HAP-1 (cell line): ENCODE data around the gene AHSA1.

Experiments
- DNase-seq, 2 experiments: peaks; one replicate each; pipeline ENCODE4 v3.0.0-alpha.2; 2016 to 2020; ENCODE audit warnings: low spot score in 2 of 2
- H3K27me3 ChIP-seq: fragments of 250-450 bp; sonication (Bioruptor Pico); 2 replicates; pipeline ENCODE4 v1.5.1; 2020; ENCODE audit warnings: low read depth, mild to moderate bottlenecking, moderate library complexity
- H3K36me3 ChIP-seq: fragments of 250-450 bp; sonication (Bioruptor Pico); replicated peaks from 2 replicates; pipeline ENCODE4 v1.5.1; 2020; ENCODE audit warnings: mild to moderate bottlenecking
- H3K4me1 ChIP-seq: fragments of 250-450 bp; sonication (Bioruptor Pico); 2 replicates; pipeline ENCODE4 v1.5.1; 2020; ENCODE audit warnings: mild to moderate bottlenecking
- H3K4me3 ChIP-seq: fragments of 250-450 bp; sonication (Bioruptor Pico); 2 replicates; pipeline ENCODE4 v1.5.1; 2020; ENCODE audit warnings: mild to moderate bottlenecking, moderate library complexity
- H3K9me3 ChIP-seq: fragments of 250-450 bp; sonication (Bioruptor Pico); 2 replicates; pipeline ENCODE4 v1.5.1; 2020; ENCODE audit warnings: mild to moderate bottlenecking, moderate library complexity
- in situ Hi-C: fragments of 300-500 bp; cut with MboI; formaldehyde crosslinking; loops from 3 replicates; pipeline ENCODE4 v1.14.3; 2020; ENCODE audit warnings: low sequenced_read_pairs, inconsistent platforms, mixed read lengths

The AHSA1 gene

DNA sequence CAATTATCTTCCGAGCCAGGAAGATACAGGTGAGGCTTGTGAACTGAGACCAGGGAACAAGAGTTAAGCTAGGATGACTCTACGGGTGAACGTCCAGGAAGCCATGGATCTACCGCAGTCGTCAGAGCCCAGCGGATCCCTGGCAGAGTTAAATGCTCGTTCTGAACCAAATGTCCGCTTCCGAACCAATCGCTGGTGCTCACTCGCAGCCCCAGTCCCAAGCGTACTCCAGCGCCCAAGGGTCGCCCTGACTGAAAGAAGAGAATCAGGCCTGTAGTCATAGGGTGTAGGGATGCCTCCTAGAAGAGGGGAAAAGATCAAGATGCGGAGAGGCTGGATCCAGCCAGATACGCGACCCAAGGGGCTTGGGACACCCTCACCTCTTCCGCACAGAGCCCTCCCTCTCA lies 775 bp upstream of the AHSA1 start:
- Histone ChIP-seq H3K27me3 (no peaks in the 10 kb centered on the region), H3K36me3 (peaks cover 28% of the 10 kb centered on the region), H3K4me1 (peaks cover 5% of the 10 kb centered on the region), H3K9me3 (no peaks in the 10 kb centered on the region), H3K4me3 (peak overlapping the region; percentile 70)
- in situ Hi-C loops, result no loop called here
- DNase-seq, result no peak

DNA sequence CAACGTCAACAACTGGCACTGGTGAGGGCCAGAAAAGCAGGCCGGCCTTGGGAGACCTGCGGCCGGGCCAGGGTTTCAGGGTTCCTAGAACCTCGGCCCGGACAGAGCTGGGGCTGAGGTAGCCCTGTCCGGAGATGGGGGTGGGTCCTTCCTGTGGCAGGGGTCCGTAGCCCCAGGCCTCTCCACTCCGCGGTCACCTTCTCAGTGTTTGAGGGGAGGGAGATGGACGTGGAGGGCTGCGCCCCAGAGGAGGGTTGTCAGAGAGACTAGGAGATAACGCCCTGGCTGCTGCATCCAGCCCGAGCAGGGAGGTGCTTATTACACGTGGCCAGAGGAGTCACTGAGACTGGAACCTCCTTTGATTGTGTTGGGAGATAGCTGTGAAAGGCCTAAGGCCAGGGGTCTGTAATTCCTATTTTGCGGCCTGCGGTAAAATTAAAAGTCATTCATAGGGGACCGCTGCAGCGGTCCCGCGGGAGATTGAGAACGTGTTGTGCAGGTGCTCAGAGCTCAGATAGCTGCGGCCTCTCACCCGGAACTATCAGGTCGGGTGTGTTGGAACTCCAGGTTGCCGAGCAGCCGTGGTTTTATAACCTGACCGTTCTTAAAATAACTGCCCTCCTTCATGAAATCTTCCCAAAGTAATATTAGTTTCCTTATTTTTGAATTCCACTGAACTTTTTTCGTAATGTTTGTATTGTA lies 507 bp downstream of the AHSA1 start:
- H3K36me3 ChIP-seq, result peaks cover 39% of the 10 kb centered on the region
- H3K4me1 ChIP-seq, result peaks cover 5% of the 10 kb centered on the region
- in situ Hi-C loops, result no loop called here
- H3K9me3 ChIP-seq, result no peaks in the 10 kb centered on the region
- peak; percentile 28 to 57 for DNase-seq
- H3K4me3 ChIP-seq, result peak overlapping the region; percentile 70
- no peaks in the 10 kb centered on the region for H3K27me3 ChIP-seq

DNA sequence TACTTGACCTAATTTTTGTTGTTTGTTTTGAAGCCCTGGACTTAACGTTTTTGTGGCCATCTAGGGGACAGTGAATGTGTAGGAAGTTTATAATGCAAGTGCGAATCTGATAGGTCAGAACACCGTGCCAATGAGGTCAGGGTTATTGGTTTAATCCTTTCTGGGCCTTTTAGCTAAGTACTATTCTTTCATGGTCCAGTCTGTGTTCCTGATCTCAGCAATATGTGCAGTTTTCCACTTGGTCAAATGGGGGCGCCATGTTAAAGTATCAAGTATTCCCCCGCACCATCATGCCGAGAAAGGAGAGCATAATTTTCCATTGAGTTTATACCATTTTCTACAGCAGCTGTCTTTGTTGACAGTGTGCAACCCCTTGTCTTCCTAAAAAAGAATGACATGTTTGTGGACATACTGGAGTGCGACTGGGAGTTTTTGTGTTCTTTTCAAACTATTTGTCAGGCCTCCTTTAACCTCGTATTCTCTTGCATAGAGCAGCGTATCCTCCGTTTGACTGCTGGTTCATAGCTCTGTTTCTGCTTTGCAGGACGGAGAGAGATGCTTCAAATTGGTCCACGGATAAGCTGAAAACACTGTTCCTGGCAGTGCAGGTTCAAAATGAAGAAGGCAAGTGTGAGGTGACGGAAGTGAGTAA lies 1.3 kb downstream of the AHSA1 start:
- DNase-seq, result peak; percentile 73 to 87

DNA sequence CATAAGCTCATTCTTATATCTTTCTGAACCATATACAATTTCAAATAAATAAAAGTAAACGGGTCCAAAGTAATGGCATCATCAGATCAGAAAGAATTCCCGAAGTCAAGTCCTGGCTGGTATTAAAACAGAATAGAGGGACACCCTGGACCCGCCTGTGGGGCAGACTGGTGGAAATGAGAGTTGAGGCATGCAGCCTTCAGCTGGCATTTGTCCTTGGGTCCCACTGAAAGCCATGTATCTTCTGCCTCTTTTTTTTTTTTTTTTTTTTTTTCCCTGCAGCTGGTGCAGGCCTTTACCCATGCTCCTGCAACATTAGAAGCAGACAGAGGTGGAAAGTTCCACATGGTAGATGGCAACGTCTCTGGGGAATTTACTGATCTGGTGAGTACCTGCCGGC lies 9.9 kb downstream of the AHSA1 start:
- no peak overlapping the region for H3K4me3 ChIP-seq
- H3K36me3 ChIP-seq, result peaks cover 63% of the 10 kb centered on the region
- H3K27me3 ChIP-seq, result no peaks in the 10 kb centered on the region
- H3K4me1 ChIP-seq, result peaks cover 3% of the 10 kb centered on the region; the same call in 1 of the 2 replicates
- in situ Hi-C loops, result no loop called here
- no peaks in the 10 kb centered on the region for H3K9me3 ChIP-seq
- DNase-seq, result no peak

More for the DNA sequence above, 1.3 kb downstream of the AHSA1 start:
- H3K4me1 ChIP-seq, result peaks cover 5% of the 10 kb centered on the region
- in situ Hi-C loops, result no loop called here
- H3K36me3 ChIP-seq, result peaks cover 47% of the 10 kb centered on the region
- H3K4me3 ChIP-seq, result peak overlapping the region; percentile 70
- H3K27me3 ChIP-seq, result no peaks in the 10 kb centered on the region
- no peaks in the 10 kb centered on the region for H3K9me3 ChIP-seq

DNA sequence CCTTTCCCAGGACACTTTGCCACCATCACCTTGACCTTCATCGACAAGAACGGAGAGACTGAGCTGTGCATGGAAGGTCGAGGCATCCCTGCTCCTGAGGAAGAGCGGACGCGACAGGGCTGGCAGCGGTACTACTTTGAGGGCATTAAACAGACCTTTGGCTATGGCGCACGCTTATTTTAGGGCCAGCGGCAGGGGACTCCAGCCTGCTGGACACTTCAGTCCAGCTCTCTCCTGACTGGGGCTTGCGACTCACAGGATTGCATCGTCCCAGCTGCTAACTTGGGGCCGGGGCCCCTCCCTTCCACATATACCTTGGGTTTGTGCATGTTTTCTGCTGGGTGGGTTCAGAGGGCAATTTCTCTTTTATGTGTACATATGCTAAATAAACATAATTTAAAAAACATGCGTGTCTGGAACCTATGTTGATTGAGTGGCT lies 11.2 kb downstream of the AHSA1 start:
- in situ Hi-C loops, result no loop called here
- no peaks in the 10 kb centered on the region for H3K9me3 ChIP-seq
- no peaks in the 10 kb centered on the region for H3K27me3 ChIP-seq
- DNase-seq, result no peak
- H3K4me3 ChIP-seq, result no peak overlapping the region
- H3K36me3 ChIP-seq, result peaks cover 52% of the 10 kb centered on the region
- peaks cover 3% of the 10 kb centered on the region; the same call in 1 of the 2 replicates for H3K4me1 ChIP-seq

DNA sequence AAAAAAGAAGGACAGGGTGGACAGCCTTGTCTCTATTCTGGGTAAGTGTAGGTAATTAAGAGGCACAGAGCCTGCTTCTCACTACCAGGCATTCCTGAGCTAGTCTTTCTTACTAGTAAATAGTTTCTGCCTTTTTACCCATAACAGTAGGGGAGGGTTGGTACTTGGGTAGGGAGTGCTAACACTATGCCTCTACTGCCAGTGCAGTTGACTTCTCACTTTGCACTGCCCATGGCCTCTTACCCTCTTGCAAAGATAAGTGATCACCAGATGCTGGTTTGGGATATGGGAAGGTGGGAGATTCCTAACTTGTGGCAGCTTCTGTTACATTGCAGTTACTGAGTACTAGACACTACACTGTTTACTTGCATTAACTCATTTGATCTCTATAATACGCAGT lies 11.6 kb downstream of the AHSA1 start:
- no peak for DNase-seq
- Histone ChIP-seq H3K4me1 (peaks cover 3% of the 10 kb centered on the region; the same call in 1 of the 2 replicates), H3K27me3 (no peaks in the 10 kb centered on the region), H3K4me3 (no peak overlapping the region), H3K9me3 (no peaks in the 10 kb centered on the region), H3K36me3 (peaks cover 48% of the 10 kb centered on the region)
- in situ Hi-C loops, result no loop called here

DNA sequence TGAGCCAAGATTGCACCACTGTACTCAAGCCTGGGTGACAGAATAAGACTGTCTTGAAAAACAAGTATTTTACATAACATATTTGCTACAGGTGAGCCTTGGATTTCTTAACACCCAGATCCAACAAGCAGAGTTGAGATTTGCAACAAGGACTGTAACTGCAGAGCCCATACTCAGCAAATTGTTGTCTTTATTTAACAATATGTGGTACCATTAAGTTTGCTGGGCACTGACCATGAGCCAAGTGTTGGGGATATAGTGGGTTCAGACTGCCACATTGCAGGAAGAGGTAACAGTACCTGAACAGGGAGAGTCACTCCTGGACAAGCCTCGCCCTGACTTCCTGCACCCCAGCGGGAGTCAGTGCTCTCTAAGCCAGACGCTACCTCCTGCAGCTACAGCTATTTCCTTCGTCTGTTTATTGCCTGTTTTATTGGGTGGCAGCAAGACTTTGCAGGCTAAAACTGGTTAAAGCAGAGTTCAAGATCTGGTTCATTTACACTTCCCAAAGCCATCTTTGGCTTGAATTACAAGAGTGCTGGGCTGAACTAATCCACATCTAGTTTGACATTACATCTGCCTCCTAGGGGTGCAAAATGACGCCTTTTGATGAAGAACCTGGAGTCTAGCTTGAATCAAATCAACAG lies 12.5 kb downstream of the AHSA1 start:
- Histone ChIP-seq H3K36me3 (peaks cover 40% of the 10 kb centered on the region), H3K4me1 (peaks cover 3% of the 10 kb centered on the region; the same call in 1 of the 2 replicates), H3K27me3 (no peaks in the 10 kb centered on the region), H3K9me3 (no peaks in the 10 kb centered on the region), H3K4me3 (no peak overlapping the region)
- no peak for DNase-seq
- in situ Hi-C loops, result no loop called here

DNA sequence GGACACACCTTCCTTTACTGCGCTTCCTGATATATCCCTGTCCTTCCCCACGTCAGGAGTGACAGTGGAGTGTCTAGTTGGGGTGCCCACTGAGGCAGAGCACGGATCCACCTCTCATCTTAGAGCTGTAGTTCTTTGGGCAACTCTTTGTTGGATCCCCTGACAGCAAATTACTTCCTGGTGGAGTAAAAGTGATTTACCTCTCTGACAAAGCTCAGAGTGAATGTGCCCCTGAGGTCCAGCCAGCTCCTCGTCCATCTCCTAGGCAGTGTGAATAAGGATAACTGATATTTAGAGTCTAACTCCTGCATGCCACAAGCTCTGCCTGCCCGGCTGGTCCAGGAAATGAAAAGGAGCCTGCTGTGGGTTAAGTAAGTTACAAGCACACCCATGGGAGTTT lies 16.0 kb downstream of the AHSA1 start:
- Histone ChIP-seq H3K4me1 (peaks cover 3% of the 10 kb centered on the region; the same call in 1 of the 2 replicates), H3K36me3 (peaks cover 11% of the 10 kb centered on the region), H3K9me3 (no peaks in the 10 kb centered on the region), H3K4me3 (no peak overlapping the region), H3K27me3 (no peaks in the 10 kb centered on the region)
- DNase-seq, result no peak
- in situ Hi-C loops, result no loop called here

DNA sequence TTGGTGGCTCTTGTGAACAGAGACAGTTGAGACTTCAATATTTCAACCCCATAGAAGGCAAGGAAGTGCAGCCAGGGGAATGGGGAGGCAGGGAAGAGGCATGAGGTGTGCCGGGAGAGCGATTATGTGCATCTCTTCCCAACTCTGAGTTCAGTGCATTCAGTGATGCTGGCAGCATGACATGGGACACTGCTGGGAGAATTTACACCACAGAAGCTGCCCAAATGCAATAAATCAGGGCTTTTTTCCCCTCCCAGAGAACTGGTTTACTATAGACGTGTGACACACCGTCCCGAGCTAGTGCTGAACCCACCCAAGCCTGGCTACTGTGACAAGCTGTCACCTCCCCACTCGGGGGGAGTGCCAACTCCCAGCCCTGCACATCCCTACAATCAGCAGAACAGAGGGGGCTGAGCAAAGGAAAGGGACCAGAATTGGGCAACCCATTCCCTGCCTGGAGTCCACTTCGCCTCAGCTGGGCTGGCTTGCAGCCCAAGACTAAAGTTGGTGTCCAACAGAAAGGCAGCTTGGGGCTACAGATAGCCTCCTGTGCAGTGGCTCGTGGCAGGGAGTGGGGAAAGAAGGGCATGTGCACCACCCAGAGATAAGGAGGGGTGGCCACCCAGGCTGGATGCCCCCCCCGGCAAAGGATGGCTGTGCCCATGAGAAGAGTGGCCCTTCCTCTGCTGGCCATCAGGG lies 16.7 kb downstream of the AHSA1 start:
- in situ Hi-C loops, result no loop called here
- DNase-seq, result no peak
- Histone ChIP-seq H3K4me3 (no peak overlapping the region), H3K36me3 (peaks cover 3% of the 10 kb centered on the region), H3K9me3 (no peaks in the 10 kb centered on the region), H3K27me3 (no peaks in the 10 kb centered on the region), H3K4me1 (peaks cover 3% of the 10 kb centered on the region; the same call in 1 of the 2 replicates)

DNA sequence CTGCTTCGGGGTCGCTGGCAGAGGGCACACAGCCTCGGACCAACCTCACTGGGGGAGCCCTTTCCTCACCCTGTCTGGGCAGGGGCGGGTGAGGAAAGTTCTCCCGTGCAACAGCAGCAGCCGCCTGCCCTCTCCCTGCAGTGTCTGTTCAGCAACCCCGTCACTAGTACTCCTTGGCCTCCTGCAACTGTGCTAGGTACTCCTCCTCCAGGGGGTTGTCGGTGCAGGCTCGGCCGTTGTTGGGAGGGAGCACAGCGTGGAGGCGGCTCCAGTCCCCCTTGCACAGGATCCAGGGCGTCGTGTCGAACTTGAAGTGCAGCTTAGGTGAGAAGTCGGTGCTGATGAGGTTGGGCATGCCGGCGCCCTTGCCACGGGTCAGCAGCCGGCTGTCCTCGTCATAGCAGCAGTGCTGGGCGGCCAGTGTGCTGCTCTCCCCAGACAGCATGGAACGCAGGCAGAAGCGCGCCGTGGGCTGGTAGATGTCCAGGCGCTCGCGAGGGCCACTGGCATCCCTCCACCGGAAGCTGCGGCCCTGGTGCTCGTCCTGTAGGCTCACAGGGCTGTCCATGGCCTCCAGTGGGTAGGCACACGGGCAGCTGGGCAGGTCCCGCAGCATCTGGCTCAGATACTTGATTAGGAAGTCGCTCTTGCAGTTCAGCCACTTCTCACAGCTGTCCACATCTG lies 17.7 kb downstream of the AHSA1 start:
- DNase-seq, result no peak
- in situ Hi-C loops, result no loop called here
- no peak overlapping the region for H3K4me3 ChIP-seq
- H3K4me1 ChIP-seq, result peaks cover 3% of the 10 kb centered on the region; the same call in 1 of the 2 replicates
- no peaks in the 10 kb centered on the region for H3K27me3 ChIP-seq
- H3K36me3 ChIP-seq, result no peaks in the 10 kb centered on the region
- no peaks in the 10 kb centered on the region for H3K9me3 ChIP-seq

DNA sequence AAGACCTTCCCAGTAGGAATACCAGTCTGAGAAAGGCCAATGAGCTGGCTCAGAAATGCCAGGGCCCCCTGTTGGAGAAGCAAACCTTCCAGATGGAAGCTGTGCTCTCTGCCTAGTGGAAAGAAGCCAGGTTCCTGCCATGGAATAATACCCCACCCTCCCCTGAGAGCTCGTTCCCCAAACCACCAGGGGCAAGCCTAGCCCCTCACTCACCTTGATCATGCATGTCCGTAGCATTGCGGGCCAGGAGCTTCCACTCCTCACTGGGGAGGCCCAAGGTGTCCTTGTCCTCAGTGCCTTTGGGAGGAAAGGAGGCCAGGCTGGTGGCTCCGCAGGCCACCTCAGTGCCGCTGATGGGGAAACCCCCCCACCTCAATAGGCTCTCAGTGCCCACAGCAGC lies 20.1 kb downstream of the AHSA1 start:
- H3K36me3 ChIP-seq, result no peaks in the 10 kb centered on the region
- no peaks in the 10 kb centered on the region for H3K4me1 ChIP-seq
- H3K4me3 ChIP-seq, result no peak overlapping the region
- in situ Hi-C loops, result no loop called here
- H3K9me3 ChIP-seq, result no peaks in the 10 kb centered on the region
- H3K27me3 ChIP-seq, result no peaks in the 10 kb centered on the region
- no peak for DNase-seq

DNA sequence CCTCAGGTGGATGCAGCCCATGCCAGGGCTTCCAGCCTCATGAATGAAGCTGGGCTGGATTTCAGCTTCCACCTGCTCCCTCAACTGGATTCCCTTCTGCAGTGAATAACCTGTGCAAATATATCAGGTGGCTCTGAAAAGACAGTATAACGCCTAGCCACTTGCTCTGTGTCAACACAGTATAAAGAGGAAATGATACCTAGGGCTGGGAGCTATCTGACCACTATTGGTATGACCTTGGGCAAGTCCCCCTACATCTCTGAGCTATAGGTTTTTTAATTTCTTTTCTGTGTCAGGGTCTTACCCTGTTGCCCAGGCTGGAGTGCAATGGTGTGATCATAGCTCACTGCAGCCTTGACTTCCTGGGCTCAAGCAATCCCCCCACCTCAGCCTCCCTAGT lies 20.9 kb downstream of the AHSA1 start:
- in situ Hi-C loops, result no loop called here
- no peaks in the 10 kb centered on the region for H3K4me1 ChIP-seq
- H3K27me3 ChIP-seq, result no peaks in the 10 kb centered on the region
- no peak for DNase-seq
- H3K4me3 ChIP-seq, result no peak overlapping the region
- no peaks in the 10 kb centered on the region for H3K36me3 ChIP-seq
- no peaks in the 10 kb centered on the region for H3K9me3 ChIP-seq

DNA sequence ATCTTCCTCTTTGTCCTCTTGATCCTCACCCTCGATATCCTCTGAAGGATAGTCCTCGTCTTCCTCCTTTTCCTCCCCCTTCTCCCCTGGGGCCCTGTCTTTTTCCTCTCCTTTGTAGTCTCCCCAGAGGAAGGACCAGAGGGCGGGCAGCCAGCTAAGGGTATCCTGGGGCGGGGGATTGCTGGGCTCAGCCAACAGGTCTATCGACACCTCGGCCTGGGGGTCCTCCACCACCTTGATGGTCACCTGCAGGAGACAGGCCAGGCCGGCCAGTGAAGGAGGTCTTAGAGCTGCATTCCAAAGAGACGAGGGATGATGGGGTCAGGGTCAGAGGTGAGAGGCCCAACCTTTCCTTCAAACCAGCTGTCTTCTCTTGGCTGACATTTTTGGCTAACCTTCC lies 24.5 kb downstream of the AHSA1 start:
- Histone ChIP-seq H3K27me3 (no peaks in the 10 kb centered on the region), H3K36me3 (no peaks in the 10 kb centered on the region)
- in situ Hi-C loops, result no loop called here

More for the DNA sequence above, 24.5 kb downstream of the AHSA1 start:
- DNase-seq, result no peak
- H3K9me3 ChIP-seq, result no peaks in the 10 kb centered on the region
- H3K4me3 ChIP-seq, result no peak overlapping the region
- H3K4me1 ChIP-seq, result no peaks in the 10 kb centered on the region
